Activated T-helper 1 cell treated with Interleukin-2 at 50 U/mL for 16 hours (primary cell): ENCODE measurements around the gene CDKAL1.

Experiments
- DNase-seq: peaks from one replicate; pipeline ENCODE4 v3.0.0-alpha.2; 2020; ENCODE audit warnings: low read depth

CDKAL1 gene

GRCh38 chr6:20681243-20681684 is 147.0 kb downstream of the CDKAL1 start:
- no peak for DNase-seq

GRCh38 chr6:20684474-20684873 is 150.2 kb downstream of the CDKAL1 start:
- DNase-seq, result no peak

GRCh38 chr6:20686142-20686541 is 151.9 kb downstream of the CDKAL1 start:
- DNase-seq, result no peak

GRCh38 chr6:20687494-20687893 is 153.2 kb downstream of the CDKAL1 start:
- no peak for DNase-seq

GRCh38 chr6:20688710-20689500 is 154.6 kb downstream of the CDKAL1 start:
- DNase-seq, result no peak

- no peak for DNase-seq
Measured at GRCh38 chr6:20691185-20691584, 156.9 kb downstream of the CDKAL1 start.

GRCh38 chr6:20692023-20692422 is 157.8 kb downstream of the CDKAL1 start:
- no peak for DNase-seq

- DNase-seq, result no peak
Measured at GRCh38 chr6:20693466-20694063, 159.3 kb downstream of the CDKAL1 start.

- no peak for DNase-seq
Measured at GRCh38 chr6:20696676-20697075, 162.4 kb downstream of the CDKAL1 start.

- no peak for DNase-seq
Measured at GRCh38 chr6:20698675-20699074, 164.4 kb downstream of the CDKAL1 start.

- no peak for DNase-seq
Measured at GRCh38 chr6:20699402-20699801, 165.1 kb downstream of the CDKAL1 start.

GRCh38 chr6:20700375-20700774 is 166.1 kb downstream of the CDKAL1 start:
- no peak for DNase-seq

GRCh38 chr6:20702366-20702765 is 168.1 kb downstream of the CDKAL1 start:
- no peak for DNase-seq

GRCh38 chr6:20703049-20703448 is 168.8 kb downstream of the CDKAL1 start:
- no peak for DNase-seq

- DNase-seq, result no peak
Measured at GRCh38 chr6:20704325-20705025, 170.2 kb downstream of the CDKAL1 start.

- DNase-seq, result no peak
Measured at GRCh38 chr6:20705741-20706140, 171.5 kb downstream of the CDKAL1 start.

GRCh38 chr6:20706238-20706938 is 172.1 kb downstream of the CDKAL1 start:
- no peak for DNase-seq

- no peak for DNase-seq
Measured at GRCh38 chr6:20706939-20707485, 172.8 kb downstream of the CDKAL1 start.

- no peak for DNase-seq
Measured at GRCh38 chr6:20707870-20708269, 173.6 kb downstream of the CDKAL1 start.

- DNase-seq, result no peak
Measured at GRCh38 chr6:20708367-20709124, 174.3 kb downstream of the CDKAL1 start.

GRCh38 chr6:20709451-20709850 is 175.2 kb downstream of the CDKAL1 start:
- no peak for DNase-seq
